Endothelial cell of umbilical vein (primary cell): Measurements from ENCODE around the gene RHOV. TPM values are rescaled to one million over a fixed set of nuclear protein-coding genes. Genes with fewer than 3 reads are reported as not detected.

Experiments
- BruUV-seq: library from RNA; stranded (reverse); fragments of 400-500 nt; replicated peaks from 2 replicates; lab custom pipeline; 2021; lab: Mats Ljungman, UMichigan
- CTCF ChIA-PET: fragments of 300-600, 350-600 bp; sonication (Branson Sonifier 250); formaldehyde crosslinking; loops from one replicate; lab custom pipeline; 2021; ENCODE audit warnings: antibody characterized with exemption, inconsistent platforms; lab: Charles Lee
- POLR2A ChIA-PET: fragments of 300-600, 350-600 bp; sonication (Branson Sonifier 250); formaldehyde crosslinking; loops from one replicate; lab custom pipeline; 2021; ENCODE audit warnings: antibody characterized with exemption, inconsistent platforms; lab: Charles Lee
- DNase-seq: peaks from one replicate; pipeline ENCODE4 v3.0.0-alpha.2; 2011; ENCODE audit warnings: low read depth, low spot score
- FAIRE-seq: peaks from 2 replicates; lab custom pipeline; 2011; peaks lifted over from hg19 to GRCh38; lab: Jason Lieb, UNC
- H2AFZ ChIP-seq: 2 replicates; pipeline ENCODE4 v1.6.0; 2012; ENCODE audit warnings: low read depth, low read length, control low read depth, inconsistent platforms
- H3K27ac ChIP-seq: 2 replicates; pipeline ENCODE4 v1.5.1; 2011; ENCODE audit warnings: low read depth, mild to moderate bottlenecking, control low read depth, low read length, moderate library complexity; ENCODE audit not compliant: insufficient read depth
- H3K27me3 ChIP-seq, 2 experiments: 2 replicates each; pipeline versions ENCODE4 v1.6.0 to v1.6.1; 2011; ENCODE audit warnings: low read length in 2 of 2, mixed read lengths in 1 of 2; ENCODE audit not compliant: control insufficient read depth in 2 of 2, insufficient read depth in 2 of 2
- H3K36me3 ChIP-seq, 2 experiments: 2 replicates in 1 of 2; 3 replicates in 1 of 2; pipeline ENCODE4 v1.5.1; 2011; ENCODE audit warnings: low read length in 2 of 2, mild to moderate bottlenecking in 1 of 2, moderate library complexity in 1 of 2; ENCODE audit not compliant: control insufficient read depth in 2 of 2, insufficient read depth in 2 of 2; ENCODE audit errors: extremely low read depth in 1 of 2
- H3K4me1 ChIP-seq: 3 replicates; pipeline ENCODE4 v1.5.1; 2011; ENCODE audit warnings: mild to moderate bottlenecking, low read length; ENCODE audit not compliant: control insufficient read depth, insufficient read depth; ENCODE audit errors: extremely low read depth
- H3K4me2 ChIP-seq: 2 replicates; pipeline ENCODE4 v1.6.1; 2011; ENCODE audit warnings: low read length, control low read depth, mixed read lengths; ENCODE audit not compliant: insufficient read depth
- H3K4me3 ChIP-seq, 3 experiments: fragments of 200-600 bp in 1 of 3; sonication (generic), shearing (Covaris generic) in 1 of 3; replicated peaks in 1 of 3; 2 replicates each; pipeline ENCODE4 v1.5.1; 2011 to 2016; ENCODE audit warnings: control low read depth in 3 of 3, low read length in 3 of 3, mild to moderate bottlenecking in 2 of 3, inconsistent platforms in 1 of 3, low read depth in 1 of 3, moderate library complexity in 1 of 3; ENCODE audit not compliant: insufficient read depth in 1 of 3
- H3K79me2 ChIP-seq: 2 replicates; pipeline ENCODE4 v1.6.0; 2012; ENCODE audit warnings: low read length, inconsistent platforms; ENCODE audit not compliant: control insufficient read depth, insufficient read depth
- H3K9ac ChIP-seq: replicated peaks from 2 replicates; pipeline ENCODE3; 2011; ENCODE audit warnings: low read length, control low read depth; ENCODE audit not compliant: insufficient read depth; ENCODE audit errors: extremely low read depth
- H3K9me1 ChIP-seq: replicated peaks from 3 replicates; pipeline ENCODE4 v1.6.0; 2011; ENCODE audit warnings: mild to moderate bottlenecking, low read length; ENCODE audit not compliant: control insufficient read depth, insufficient read depth; ENCODE audit errors: extremely low read depth
- H3K9me3 ChIP-seq: replicated peaks from 2 replicates; pipeline ENCODE4 v1.5.1; 2012; ENCODE audit warnings: low read length, inconsistent platforms; ENCODE audit not compliant: control insufficient read depth, insufficient read depth
- H4K20me1 ChIP-seq: replicated peaks from 2 replicates; pipeline ENCODE3; 2011; ENCODE audit warnings: mild to moderate bottlenecking, low read length; ENCODE audit not compliant: control insufficient read depth, insufficient read depth; ENCODE audit errors: extremely low read depth
- CTCF ChIP-seq, 2 donors: IDR thresholded peaks; 1 replicate in 1 of 2; 2 replicates in 1 of 2; pipeline ENCODE4 v1.5.1; 2011; ENCODE audit warnings: low read length in 2 of 2, mild to moderate bottlenecking in 2 of 2, moderate library complexity in 2 of 2, control low read depth in 1 of 2, inconsistent platforms in 1 of 2, low read depth in 1 of 2; ENCODE audit not compliant: insufficient read depth in 1 of 2; ENCODE audit errors: extremely low read depth in 1 of 2
- EZH2 ChIP-seq: IDR thresholded peaks from 2 replicates; pipeline ENCODE4 v1.6.1; 2012; ENCODE audit warnings: borderline replicate concordance, low read depth, mild to moderate bottlenecking, moderate library complexity, low read length, inconsistent platforms; ENCODE audit not compliant: severe bottlenecking
- FOS ChIP-seq: IDR thresholded peaks from 2 replicates; pipeline ENCODE4 v1.6.1; 2011; ENCODE audit warnings: mild to moderate bottlenecking, low read length, moderate library complexity, borderline replicate concordance; ENCODE audit not compliant: insufficient read depth
- GATA2 ChIP-seq: IDR thresholded peaks from 2 replicates; pipeline ENCODE4 v1.7.0; 2011; ENCODE audit warnings: low read depth, mild to moderate bottlenecking, moderate library complexity, mixed read lengths, low read length; ENCODE audit not compliant: insufficient read length, insufficient read depth
- JUN ChIP-seq: IDR thresholded peaks from 2 replicates; pipeline ENCODE4 v1.6.1; 2011; ENCODE audit warnings: borderline replicate concordance, low read depth; ENCODE audit not compliant: insufficient read length, insufficient read depth
- MAX ChIP-seq: IDR thresholded peaks from 2 replicates; pipeline ENCODE4 v1.6.1; 2011; ENCODE audit not compliant: insufficient read depth, insufficient read length
- MYC ChIP-seq: IDR thresholded peaks from one replicate; pipeline ENCODE4 v1.6.1; 2011; ENCODE audit warnings: mild to moderate bottlenecking, low read depth, low read length
- POLR2A ChIP-seq: IDR thresholded peaks from 2 replicates; pipeline ENCODE4 v1.6.1; 2012; ENCODE audit warnings: low read depth, mild to moderate bottlenecking, control low read depth, low read length
- POLR2AphosphoS5 ChIP-seq: IDR thresholded peaks from 2 replicates; pipeline ENCODE4 v1.6.1; 2012; ENCODE audit warnings: low read depth, mild to moderate bottlenecking, control low read depth, low read length, moderate library complexity; ENCODE audit not compliant: insufficient read depth
- dilution Hi-C: fragments of 300-500 bp; cut with MboI; formaldehyde crosslinking; loops from one replicate; pipeline ENCODE4 v1.15.0; 2019; ENCODE audit warnings: low sequenced_read_pairs; ENCODE audit not compliant: extremely low pct_ligation_motif_present
- intact Hi-C: fragments of 100-400 bp; cut with micrococcal nuclease; formaldehyde crosslinking; loops from one replicate; pipeline ENCODE4 v1.10.0; 2022
- polyA plus RNA-seq, 4 experiments: library from polyadenylated mRNA; depleted of rRNA in 3 of 4; stranded (reverse) in 3 of 4; unstranded in 1 of 4; fragments of >200 nt; gene quantifications; 2 replicates each; pipeline versions ENCODE4 v1.2.1 to v1.2.3, GENCODE V29; 2011 to 2012; ENCODE audit warnings: missing spikeins in 1 of 4
- total RNA-seq: library from RNA; stranded (reverse); gene quantifications from 2 replicates; pipeline ENCODE4 v1.2.3, GENCODE V29; 2021

Gene RHOV
- total and polyA plus RNA-seq, 2 donors (not counting 3 experiments of a cell fraction or from before 2014, with no cell fraction given) = 0.15 to 0.20 TPM

GRCh38 chr15:40853241-40853890 is 20.7 kb downstream of the RHOV start:
- Histone ChIP-seq H3K9me1 (no peaks in the 10 kb centered on the region), H3K4me3 (no peak overlapping the region), H3K9me3 (no peaks in the 10 kb centered on the region), H3K9ac (no peak overlapping the region), H3K4me2 (no peak overlapping the region), H3K36me3 (no peaks in the 10 kb centered on the region), H3K4me1 (no peaks in the 10 kb centered on the region), H3K27ac (no peak overlapping the region), H2AFZ (no peak overlapping the region), H3K27me3 (no peaks in the 10 kb centered on the region), H4K20me1 (no peaks in the 10 kb centered on the region), H3K79me2 (no peaks in the 10 kb centered on the region)
- no TSS peak for BruUV-seq
- intact Hi-C loops (no loop called here), dilution Hi-C loops (no loop called here)
- TF ChIP-seq JUN (no peak), CTCF (IDR thresholded peaks at IDR 0.05; ENCODE audit: extremely low read depth in 1 of 2, insufficient read depth in 1 of 2, low read depth in 1 of 2, low read length in 2 of 2) (no peak), POLR2AphosphoS5 (no peak), POLR2A (no peak), GATA2 (no peak), MYC (no peak), EZH2 (no peak), FOS (no peak), MAX (no peak)
- DNase-seq (no peak), FAIRE-seq (no peak)
- ChIA-PET POLR2A (no interaction called here), CTCF (interaction anchor here (2.3 kb wide), 1 partner anchor 20 kb away, joined by 5 read pairs; no protein-coding TSS in a partner anchor)
